ENCODE data around the gene ADGRD1. TPM values are rescaled to one million over a fixed set of nuclear protein-coding genes. Genes with fewer than 3 reads are reported as not detected.

ADGRD1 gene
- total RNA-seq, 2 experiments from 2014 or later = 0.38 TPM; not detected in 1

Other genes starting within 250 kb of the ADGRD1 start
- not detected for gene RIMBP2, start 237.6 kb upstream of the ADGRD1 start, total RNA-seq
- gene STX2, start 114.7 kb upstream of the ADGRD1 start, total RNA-seq = 10 to 100 TPM; 13.8 to 14.0 TPM
- 1,000 to 10,000 TPM; 2,531 to 2,575 TPM for gene RAN, start 81.8 kb upstream of the ADGRD1 start, total RNA-seq

Measured in activated naive CD8-positive, alpha-beta T cell treated with anti-CD3 and anti-CD28 coated beads for 36 hours (primary cell).